HepG2 (cell line): Measurements from ENCODE around the gene PROX1. TPM values are rescaled to one million over a fixed set of nuclear protein-coding genes. Genes with fewer than 3 reads are reported as not detected.
A peak's percentile ranks its signal among the peaks of the same experiment; 100 is the strongest.

Experiments
- ARID4A ChIP-seq: sonication (generic); formaldehyde crosslinking; IDR thresholded peaks from 2 replicates; pipeline ENCODE4 v1.5.0; 2020; ENCODE audit warnings: mild to moderate bottlenecking, missing genetic modification reagents, borderline replicate concordance
- HMGA1 ChIP-seq: sonication (generic); formaldehyde crosslinking; conservative IDR thresholded peaks from 2 replicates; pipeline ENCODE4 v1.4.0; 2020; ENCODE audit warnings: missing genetic modification reagents
- KDM6A ChIP-seq: IDR thresholded peaks from 2 replicates; pipeline ENCODE4 v1.6.1; 2016; ENCODE audit warnings: low read depth
- MED13 ChIP-seq: sonication (generic); formaldehyde crosslinking; IDR thresholded peaks from 2 replicates; pipeline ENCODE4 v1.5.0; 2020; ENCODE audit warnings: missing genetic modification reagents
- NFKBIZ ChIP-seq: IDR thresholded peaks from 2 replicates; pipeline ENCODE4 v1.6.1; 2018; ENCODE audit warnings: missing genetic modification reagents, missing compliant biosample characterization
- NKX3-1 ChIP-seq: sonication (generic); formaldehyde crosslinking; IDR thresholded peaks from 2 replicates; pipeline ENCODE4 v1.5.0; 2020; ENCODE audit warnings: missing genetic modification reagents
- NR1H2 ChIP-seq: sonication (generic); formaldehyde crosslinking; IDR thresholded peaks from 2 replicates; pipeline ENCODE4 v1.8.1; 2022; ENCODE audit warnings: low read depth, missing genetic modification reagents, borderline replicate concordance
- PHB2 ChIP-seq: fragments of 450-650 bp; IDR thresholded peaks from 2 replicates; pipeline ENCODE4 v1.6.1; 2018; ENCODE audit not compliant: partially characterized antibody
- POLR2G ChIP-seq: fragments of 200-400 bp; formaldehyde crosslinking; IDR thresholded peaks from 2 replicates; pipeline ENCODE4 v1.6.1; 2018; ENCODE audit warnings: mild to moderate bottlenecking, low read depth, low read length, moderate library complexity
- REXO4 ChIP-seq: sonication (generic); formaldehyde crosslinking; IDR thresholded peaks from 2 replicates; pipeline ENCODE4 v1.8.0; 2022; ENCODE audit warnings: missing genetic modification reagents, mild to moderate bottlenecking, borderline replicate concordance
- SP4 ChIP-seq: sonication (generic); formaldehyde crosslinking; IDR thresholded peaks from 2 replicates; pipeline ENCODE4 v1.8.1; 2023; ENCODE audit warnings: mild to moderate bottlenecking, missing genetic modification reagents
- THAP9 ChIP-seq: sonication (generic); formaldehyde crosslinking; IDR thresholded peaks from 2 replicates; pipeline ENCODE4; 2020; ENCODE audit warnings: missing genetic modification reagents, mild to moderate bottlenecking, borderline replicate concordance
- ZBTB20 ChIP-seq: sonication (generic); formaldehyde crosslinking; IDR thresholded peaks from 2 replicates; pipeline ENCODE4 v1.8.1; 2023; ENCODE audit warnings: missing genetic modification reagents, low read depth, mild to moderate bottlenecking, borderline replicate concordance
- ZNF282 ChIP-seq: fragments of 450-650 bp; IDR thresholded peaks from 2 replicates; pipeline ENCODE4 v1.6.1; 2018; ENCODE audit not compliant: partially characterized antibody
- ZNF296 ChIP-seq: sonication (generic); formaldehyde crosslinking; conservative IDR thresholded peaks from 2 replicates; pipeline ENCODE4 v1.5.0; 2020; ENCODE audit warnings: mild to moderate bottlenecking, missing genetic modification reagents
- ZNF382 ChIP-seq: sonication (generic); formaldehyde crosslinking; IDR thresholded peaks from 2 replicates; pipeline ENCODE4 v1.5.0; 2020; ENCODE audit warnings: missing genetic modification reagents, mild to moderate bottlenecking, borderline replicate concordance
- ZNF496 ChIP-seq: sonication (generic); formaldehyde crosslinking; IDR thresholded peaks from 2 replicates; pipeline ENCODE4 v1.8.1; 2023; ENCODE audit warnings: mild to moderate bottlenecking, moderate library complexity, missing genetic modification reagents; ENCODE audit not compliant: insufficient replicate concordance
- ZNF503 ChIP-seq: sonication (generic); formaldehyde crosslinking; IDR thresholded peaks from 2 replicates; pipeline ENCODE4 v1.4.0; 2020; ENCODE audit warnings: missing genetic modification reagents
- ZNF549 ChIP-seq: sonication (generic); formaldehyde crosslinking; IDR thresholded peaks from 2 replicates; pipeline ENCODE4 v1.5.0; 2020; ENCODE audit warnings: missing genetic modification reagents
- ZNF563 ChIP-seq: sonication (generic); formaldehyde crosslinking; IDR thresholded peaks from 2 replicates; pipeline ENCODE4 v1.8.0; 2022; ENCODE audit warnings: mild to moderate bottlenecking, moderate library complexity, missing genetic modification reagents
- ZNF616 ChIP-seq: sonication (generic); formaldehyde crosslinking; IDR thresholded peaks from 2 replicates; pipeline ENCODE4 v1.5.0; 2020; ENCODE audit warnings: low read depth, mild to moderate bottlenecking, missing genetic modification reagents
- polyA plus RNA-seq, 8 experiments: library from polyadenylated mRNA; depleted of rRNA in 3 of 8; stranded (reverse) in 7 of 8; unstranded in 1 of 8; fragments of >200 nt; fragmentation: Illumina TruSeq in 4 of 8; extraction: Trizol in 4 of 8; gene quantifications; 2 replicates each; pipeline versions ENCODE4 v1.2.1 to v1.2.3, GENCODE V29; 2011 to 2016; ENCODE audit warnings: low read depth in 4 of 8, missing spikeins in 1 of 8, mixed read lengths in 1 of 8; ENCODE audit not compliant: insufficient read depth in 1 of 8
- total RNA-seq, 5 experiments: library from RNA; depleted of rRNA; stranded (reverse); fragments of >200 nt; fragmentation: Illumina TruSeq; extraction: Trizol; gene quantifications; 2 replicates each; pipeline ENCODE4 v1.2.3, GENCODE V29; 2016; ENCODE audit warnings: low read depth in 1 of 5

Gene PROX1
- total and polyA plus RNA-seq, 2 of the 13 experiments (the other 11 are each of a cell fraction or from before 2014, with no cell fraction given): 12.3 to 30.2 TPM

- TF ChIP-seq ARID4A (CRISPR knock-in tag): peak; percentile 52; the same call in 1 of the 2 replicates
- TF ChIP-seq ZNF616 (CRISPR knock-in tag): no peak
- no peak for TF ChIP-seq SP4 (CRISPR knock-in tag)
- no peak for TF ChIP-seq ZNF382 (CRISPR knock-in tag)
- peak; percentile 67 for TF ChIP-seq POLR2G
- no peak for TF ChIP-seq KDM6A (CRISPR knock-in tag)
- no peak for TF ChIP-seq THAP9 (CRISPR knock-in tag)
- no peak for TF ChIP-seq NR1H2 (CRISPR knock-in tag)
- TF ChIP-seq REXO4 (CRISPR knock-in tag): no peak
- no peak for TF ChIP-seq NFKBIZ (CRISPR knock-in tag)
- TF ChIP-seq ZNF549 (CRISPR knock-in tag): no peak
- 0 out of 2 replicates have a peak, but pooled peaks have one; percentile 32 for TF ChIP-seq ZNF503 (CRISPR knock-in tag)
- TF ChIP-seq ZNF496 (CRISPR knock-in tag): no peak
- no peak for TF ChIP-seq PHB2
- no peak for TF ChIP-seq MED13
- TF ChIP-seq ZNF296 (CRISPR knock-in tag): no peak
- TF ChIP-seq ZBTB20 (CRISPR knock-in tag): no peak
- no peak for TF ChIP-seq NKX3-1 (CRISPR knock-in tag)
- peak; percentile 39; the same call in 1 of the 2 replicates for TF ChIP-seq ZNF563
- no peak for TF ChIP-seq ZNF282
- no peak for TF ChIP-seq HMGA1 (CRISPR knock-in tag)
Measured at GRCh38 chr1:213982672-213983492, 4.9 kb upstream of the PROX1 start (continued).
